ENCODE results near the gene MYDGF. TPM values are rescaled to one million over a fixed set of nuclear protein-coding genes. Genes with fewer than 3 reads are reported as not detected.
A peak's percentile ranks its signal among the peaks of the same experiment; 100 is the strongest.

MYDGF gene
- total RNA-seq, 1 experiment from 2014 or later: 30.8 TPM

DNA sequence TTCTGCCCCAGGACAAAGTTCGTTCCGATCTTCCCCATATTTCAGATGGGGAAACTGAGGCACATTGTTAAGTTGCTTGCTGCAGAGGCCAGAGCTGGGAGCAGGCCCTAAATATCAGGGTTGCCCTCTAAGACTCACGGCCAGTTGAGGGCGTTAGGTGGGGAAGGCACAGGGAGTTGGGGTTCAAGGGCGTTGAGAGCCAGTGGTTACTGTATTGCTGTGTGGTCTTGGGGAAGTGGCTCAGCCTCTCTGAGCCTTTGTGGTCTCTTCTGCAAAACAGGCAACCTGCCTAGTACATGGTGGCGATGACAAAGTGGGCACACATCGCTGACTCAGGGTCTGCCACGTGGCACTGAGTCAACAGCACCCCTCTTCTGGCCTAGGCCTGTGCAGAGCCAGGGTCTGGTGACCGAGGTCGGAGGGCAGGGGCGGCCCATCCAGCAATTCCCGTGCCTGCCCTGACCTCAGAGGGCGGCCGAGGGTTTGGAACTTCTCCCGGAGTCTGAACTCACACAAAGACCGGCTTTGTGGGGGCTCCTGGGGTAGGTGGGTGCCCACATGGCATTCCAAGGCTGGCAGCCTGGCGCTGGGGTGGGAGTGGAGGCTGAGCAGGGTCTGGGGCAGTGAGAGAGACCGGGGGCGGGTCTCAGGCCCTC is 20.6 kb downstream of the MYDGF start:
- Histone ChIP-seq H3K9me3 (ENCODE audit: low read length) (no peaks in the 10 kb centered on the region), H3K4me1 (ENCODE audit: low read length) (no peaks in the 10 kb centered on the region), H3K79me2 (ENCODE audit: low read length) (no peaks in the 10 kb centered on the region), H3K9ac (ENCODE audit: low read length) (no peak overlapping the region), H3K4me2 (ENCODE audit: low read depth, low read length, poor library complexity, severe bottlenecking) (no peak overlapping the region), H3K9me2 (replicated peaks; ENCODE audit: insufficient read depth, low read length) (no peaks in the 10 kb centered on the region), H4K20me1 (ENCODE audit: insufficient read depth, low read depth, low read length) (no peaks in the 10 kb centered on the region), H3K27ac (ENCODE audit: low read length) (no peak overlapping the region), H3K27me3 (ENCODE audit: low read length) (no peaks in the 10 kb centered on the region), H2AFZ (ENCODE audit: low read length) (no peak overlapping the region), H3K4me3 (ENCODE audit: low read length) (no peak overlapping the region), H3K36me3 (ENCODE audit: insufficient read depth, low read length) (no peaks in the 10 kb centered on the region)
- no peak for DNase-seq

DNA sequence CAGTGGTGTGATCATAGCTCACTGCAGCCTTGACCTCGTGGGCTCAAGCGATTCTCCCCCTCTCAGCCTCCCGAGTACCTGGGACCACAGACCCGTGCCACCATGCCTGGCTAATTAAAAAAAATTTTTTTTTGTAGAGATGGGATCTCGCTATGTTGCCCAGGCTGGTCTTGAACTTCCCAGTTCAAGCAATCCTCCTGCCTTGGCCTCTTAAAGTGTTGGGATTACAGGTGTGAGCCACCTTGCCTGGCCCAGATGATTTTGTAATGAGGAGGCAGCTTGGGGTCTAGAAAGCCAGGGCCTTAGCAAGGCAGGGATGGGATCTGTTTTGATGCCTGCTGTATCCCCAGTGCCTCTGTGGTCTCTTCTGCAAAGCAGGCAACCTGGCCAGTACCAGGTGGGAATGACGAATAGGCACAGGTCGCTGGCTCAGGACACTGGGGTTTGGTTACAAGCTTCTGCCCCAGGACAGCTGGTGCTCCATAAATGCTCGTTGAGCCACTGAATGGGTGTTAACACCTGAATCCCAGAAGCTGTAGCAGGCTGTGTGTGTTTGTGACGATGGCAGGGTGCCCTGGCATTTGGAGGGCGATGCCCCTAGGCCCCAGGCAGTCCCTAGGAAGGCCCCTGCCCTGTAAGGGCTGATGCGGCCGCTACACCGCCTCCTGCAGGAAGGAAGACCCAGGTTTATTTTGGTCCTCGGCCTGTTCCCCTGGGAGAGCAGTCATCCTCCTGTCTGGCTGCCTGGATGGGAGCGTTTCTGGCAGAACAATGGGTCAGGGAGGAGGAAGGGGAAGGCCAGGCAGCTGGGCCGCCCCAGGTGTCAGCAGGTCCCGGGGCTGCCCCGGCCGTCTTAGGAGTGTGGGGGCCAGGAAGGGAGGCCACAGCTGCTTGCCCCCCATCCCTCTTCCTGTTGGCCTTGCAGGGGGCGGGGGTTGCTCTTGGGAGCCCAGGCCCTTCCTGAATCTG is 22.2 kb downstream of the MYDGF start:
- H3K4me2 ChIP-seq (ENCODE audit: low read depth, low read length, poor library complexity, severe bottlenecking): no peak overlapping the region
- no peak overlapping the region for H3K4me3 ChIP-seq (ENCODE audit: low read length)
- no peak overlapping the region for H3K9ac ChIP-seq (ENCODE audit: low read length)
- H3K4me1 ChIP-seq (ENCODE audit: low read length): no peaks in the 10 kb centered on the region
- H3K27me3 ChIP-seq (ENCODE audit: low read length): no peaks in the 10 kb centered on the region
- H3K9me3 ChIP-seq (ENCODE audit: low read length): no peaks in the 10 kb centered on the region
- no peak for DNase-seq
- no peaks in the 10 kb centered on the region for H3K36me3 ChIP-seq (ENCODE audit: insufficient read depth, low read length)
- no peak overlapping the region for H3K27ac ChIP-seq (ENCODE audit: low read length)
- no peak overlapping the region for H2AFZ ChIP-seq (ENCODE audit: low read length)
- no peaks in the 10 kb centered on the region for H3K79me2 ChIP-seq (ENCODE audit: low read length)
- no peaks in the 10 kb centered on the region for H4K20me1 ChIP-seq (ENCODE audit: insufficient read depth, low read depth, low read length)
- H3K9me2 ChIP-seq (replicated peaks; ENCODE audit: insufficient read depth, low read length): no peaks in the 10 kb centered on the region

DNA sequence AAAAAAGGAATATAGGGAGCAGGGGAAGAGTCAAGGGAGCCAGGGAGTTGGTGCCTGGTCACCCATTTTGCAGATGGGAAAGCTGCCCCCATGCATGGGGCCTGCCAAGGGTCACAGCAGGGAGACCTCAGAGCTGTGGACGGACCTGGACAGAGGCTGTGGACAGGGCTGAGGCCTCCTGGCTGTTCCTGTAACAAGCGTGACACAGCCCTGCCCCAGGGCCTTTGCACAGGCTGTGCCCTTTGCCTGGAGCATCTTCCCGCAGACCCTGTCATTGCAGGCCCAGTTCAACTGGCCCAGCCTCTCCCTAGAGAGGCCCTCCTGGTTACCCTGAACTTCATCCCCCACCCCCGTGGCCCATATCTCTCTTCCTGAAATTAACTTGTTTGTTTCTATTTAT is 24.4 kb downstream of the MYDGF start:
- Histone ChIP-seq H3K9me3 (ENCODE audit: low read length) (no peaks in the 10 kb centered on the region), H3K79me2 (ENCODE audit: low read length) (peaks cover 4% of the 10 kb centered on the region), H3K27ac (ENCODE audit: low read length) (no peak overlapping the region), H3K9me2 (replicated peaks; ENCODE audit: insufficient read depth, low read length) (no peaks in the 10 kb centered on the region), H3K36me3 (ENCODE audit: insufficient read depth, low read length) (no peaks in the 10 kb centered on the region), H3K27me3 (ENCODE audit: low read length) (no peaks in the 10 kb centered on the region), H4K20me1 (ENCODE audit: insufficient read depth, low read depth, low read length) (no peaks in the 10 kb centered on the region), H3K4me3 (ENCODE audit: low read length) (no peak overlapping the region), H3K4me2 (ENCODE audit: low read depth, low read length, poor library complexity, severe bottlenecking) (no peak overlapping the region), H3K9ac (ENCODE audit: low read length) (no peak overlapping the region), H3K4me1 (ENCODE audit: low read length) (peaks cover under 1% of the 10 kb centered on the region), H2AFZ (ENCODE audit: low read length) (no peak overlapping the region)
- DNase-seq: no peak

DNA sequence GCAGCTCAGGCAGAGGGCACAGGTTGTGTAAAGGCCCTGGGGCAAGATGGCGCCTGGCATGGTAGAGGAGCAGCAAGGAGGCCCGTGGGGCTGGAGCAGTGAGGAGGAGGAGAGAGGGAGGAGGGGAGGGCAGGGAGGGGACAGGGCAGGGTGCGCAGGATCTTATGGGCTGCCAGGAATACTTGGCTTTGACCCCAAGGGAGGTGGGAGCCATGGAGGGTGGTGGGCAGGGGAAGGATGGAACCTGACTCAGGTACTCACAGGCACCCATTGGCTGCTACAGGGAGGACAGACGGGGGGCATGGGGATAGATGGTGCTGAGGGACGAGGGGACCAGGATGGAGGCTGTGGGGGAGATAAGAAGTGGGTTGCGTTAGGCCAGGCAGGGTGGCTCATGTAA is 27.5 kb downstream of the MYDGF start:
- H2AFZ ChIP-seq (ENCODE audit: low read length): no peak overlapping the region
- no peak overlapping the region for H3K27ac ChIP-seq (ENCODE audit: low read length)
- no peaks in the 10 kb centered on the region for H3K36me3 ChIP-seq (ENCODE audit: insufficient read depth, low read length)
- no peaks in the 10 kb centered on the region for H3K9me2 ChIP-seq (replicated peaks; ENCODE audit: insufficient read depth, low read length)
- H3K4me1 ChIP-seq (ENCODE audit: low read length): peaks cover 20% of the 10 kb centered on the region
- H3K9me3 ChIP-seq (ENCODE audit: low read length): no peaks in the 10 kb centered on the region
- H3K9ac ChIP-seq (ENCODE audit: low read length): no peak overlapping the region
- DNase-seq: no peak
- no peaks in the 10 kb centered on the region for H3K27me3 ChIP-seq (ENCODE audit: low read length)
- H3K4me2 ChIP-seq (ENCODE audit: low read depth, low read length, poor library complexity, severe bottlenecking): no peak overlapping the region
- H3K79me2 ChIP-seq (ENCODE audit: low read length): peaks cover 17% of the 10 kb centered on the region
- H4K20me1 ChIP-seq (ENCODE audit: insufficient read depth, low read depth, low read length): no peaks in the 10 kb centered on the region
- no peak overlapping the region for H3K4me3 ChIP-seq (ENCODE audit: low read length)

GRCh38 chr19:4641132-4641531 is 29.0 kb downstream of the MYDGF start:
- Histone ChIP-seq H3K9me3 (ENCODE audit: low read length) (no peaks in the 10 kb centered on the region), H2AFZ (ENCODE audit: low read length) (no peak overlapping the region), H3K27ac (ENCODE audit: low read length) (no peak overlapping the region), H3K79me2 (ENCODE audit: low read length) (peaks cover 17% of the 10 kb centered on the region), H3K4me3 (ENCODE audit: low read length) (no peak overlapping the region), H3K4me2 (ENCODE audit: low read depth, low read length, poor library complexity, severe bottlenecking) (no peak overlapping the region), H3K4me1 (ENCODE audit: low read length) (peaks cover 23% of the 10 kb centered on the region), H3K36me3 (ENCODE audit: insufficient read depth, low read length) (no peaks in the 10 kb centered on the region), H3K9me2 (replicated peaks; ENCODE audit: insufficient read depth, low read length) (no peaks in the 10 kb centered on the region), H3K9ac (ENCODE audit: low read length) (no peak overlapping the region; the same call in 1 of the 2 replicates), H3K27me3 (ENCODE audit: low read length) (no peaks in the 10 kb centered on the region), H4K20me1 (ENCODE audit: insufficient read depth, low read depth, low read length) (no peaks in the 10 kb centered on the region)
- DNase-seq: no peak

DNA sequence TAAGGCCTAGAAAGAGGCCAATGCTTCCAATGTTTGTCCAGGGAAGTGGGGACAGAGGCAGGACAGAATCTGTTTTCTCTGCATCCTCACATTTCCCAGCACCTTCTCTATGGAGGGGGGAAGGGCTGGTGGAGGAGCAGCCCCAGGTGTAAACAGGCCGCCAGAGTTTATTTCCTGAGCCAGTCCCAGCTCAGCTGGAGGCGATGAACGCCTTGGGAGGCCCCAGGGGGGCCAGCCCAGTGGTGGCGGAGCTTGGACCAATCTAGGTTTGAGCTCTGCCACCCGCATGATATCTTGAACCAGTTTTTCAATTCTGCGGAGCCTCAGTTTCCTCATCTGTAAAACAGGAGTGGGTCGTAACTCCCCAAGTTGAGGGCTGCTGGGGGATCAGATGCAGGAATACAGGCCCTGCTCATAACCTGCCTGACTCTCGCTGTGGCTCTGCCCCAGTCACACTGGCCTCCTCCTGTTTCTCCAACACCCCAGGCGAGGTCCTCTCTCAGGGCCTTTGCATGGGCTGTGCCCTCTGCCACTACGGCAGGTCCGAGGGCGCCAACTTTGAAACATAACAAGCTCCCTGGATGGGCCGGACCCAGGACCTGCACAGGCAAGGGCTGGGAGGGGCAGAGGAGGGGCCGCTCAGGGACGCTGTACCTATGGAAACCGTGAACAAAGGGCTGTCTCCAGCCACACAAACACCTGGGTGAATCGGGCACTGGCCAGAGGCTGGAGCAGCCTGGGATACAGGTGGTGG is 29.7 kb downstream of the MYDGF start:
- Histone ChIP-seq H3K4me3 (ENCODE audit: low read length) (peak overlapping the region; percentile 100), H3K4me2 (ENCODE audit: low read depth, low read length, poor library complexity, severe bottlenecking) (peak overlapping the region; percentile 100), H3K36me3 (ENCODE audit: insufficient read depth, low read length) (no peaks in the 10 kb centered on the region), H3K4me1 (ENCODE audit: low read length) (peaks cover 26% of the 10 kb centered on the region), H2AFZ (ENCODE audit: low read length) (no peak overlapping the region), H3K27me3 (ENCODE audit: low read length) (no peaks in the 10 kb centered on the region), H3K79me2 (ENCODE audit: low read length) (peaks cover 17% of the 10 kb centered on the region), H3K27ac (ENCODE audit: low read length) (no peak overlapping the region), H3K9me3 (ENCODE audit: low read length) (no peaks in the 10 kb centered on the region), H4K20me1 (ENCODE audit: insufficient read depth, low read depth, low read length) (no peaks in the 10 kb centered on the region), H3K9ac (ENCODE audit: low read length) (peak overlapping the region; percentile 96), H3K9me2 (replicated peaks; ENCODE audit: insufficient read depth, low read length) (no peaks in the 10 kb centered on the region)
- DNase-seq: no peak

GRCh38 chr19:4639531-4640246 is 30.5 kb downstream of the MYDGF start:
- peak overlapping the region; percentile 60; the same call in 1 of the 2 replicates for H2AFZ ChIP-seq (ENCODE audit: low read length)

More at GRCh38 chr19:4639531-4640246, 30.5 kb downstream of the MYDGF start:
- Histone ChIP-seq H3K27ac (ENCODE audit: low read length) (no peak overlapping the region), H3K9ac (ENCODE audit: low read length) (peak overlapping the region; percentile 96), H3K36me3 (ENCODE audit: insufficient read depth, low read length) (no peaks in the 10 kb centered on the region), H3K79me2 (ENCODE audit: low read length) (peaks cover 17% of the 10 kb centered on the region), H3K4me1 (ENCODE audit: low read length) (peaks cover 26% of the 10 kb centered on the region), H3K9me2 (replicated peaks; ENCODE audit: insufficient read depth, low read length) (no peaks in the 10 kb centered on the region), H3K27me3 (ENCODE audit: low read length) (no peaks in the 10 kb centered on the region), H3K4me3 (ENCODE audit: low read length) (peak overlapping the region; percentile 100), H3K4me2 (ENCODE audit: low read depth, low read length, poor library complexity, severe bottlenecking) (peak overlapping the region; percentile 100), H4K20me1 (ENCODE audit: insufficient read depth, low read depth, low read length) (no peaks in the 10 kb centered on the region), H3K9me3 (ENCODE audit: low read length) (no peaks in the 10 kb centered on the region)
- DNase-seq: no peak
